ENCODE results near the gene FADS2.

FADS2 gene

DNA sequence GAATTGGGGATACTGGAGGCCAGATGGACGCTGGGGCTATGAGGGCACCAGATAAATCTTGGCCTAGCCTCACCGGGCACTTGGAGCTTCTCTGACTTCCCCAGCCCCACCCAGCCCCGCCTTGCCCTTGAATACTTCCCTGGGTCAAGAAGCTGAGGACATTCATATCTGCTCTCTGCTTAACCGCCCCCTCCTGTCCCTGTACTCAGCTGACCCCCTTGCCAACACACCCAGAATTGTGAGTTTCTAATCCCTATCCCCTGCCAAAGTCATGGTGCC, 41.3 kb downstream of the FADS2 start:
- TF ChIP-seq, protein P1, sequence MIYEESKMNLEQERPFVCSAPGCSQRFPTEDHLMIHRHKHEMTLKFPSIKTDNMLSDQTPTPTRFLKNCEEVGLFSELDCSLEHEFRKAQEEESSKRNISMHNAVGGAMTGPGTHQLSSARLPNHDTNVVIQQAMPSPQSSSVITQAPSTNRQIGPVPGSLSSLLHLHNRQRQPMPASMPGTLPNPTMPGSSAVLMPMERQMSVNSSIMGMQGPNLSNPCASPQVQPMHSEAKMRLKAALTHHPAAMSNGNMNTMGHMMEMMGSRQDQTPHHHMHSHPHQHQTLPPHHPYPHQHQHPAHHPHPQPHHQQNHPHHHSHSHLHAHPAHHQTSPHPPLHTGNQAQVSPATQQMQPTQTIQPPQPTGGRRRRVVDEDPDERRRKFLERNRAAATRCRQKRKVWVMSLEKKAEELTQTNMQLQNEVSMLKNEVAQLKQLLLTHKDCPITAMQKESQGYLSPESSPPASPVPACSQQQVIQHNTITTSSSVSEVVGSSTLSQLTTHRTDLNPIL (CRISPR knock-in tag; IDR thresholded peaks at IDR 0.05; ENCODE audit: low read depth) = no peak
- TF ChIP-seq TOX (CRISPR knock-in tag; IDR thresholded peaks at IDR 0.05; ENCODE audit: borderline replicate concordance) = no peak
- TF ChIP-seq ARNTL (CRISPR knock-in tag; IDR thresholded peaks at IDR 0.05; ENCODE audit: borderline replicate concordance, low read depth) = no peak
- TF ChIP-seq ZFP3 (CRISPR knock-in tag; IDR thresholded peaks at IDR 0.05) = no peak
- TF ChIP-seq ZNF8 (CRISPR knock-in tag; IDR thresholded peaks at IDR 0.05) = no peak
- TF ChIP-seq ZC3H10 (CRISPR knock-in tag; IDR thresholded peaks at IDR 0.05) = no peak
- TF ChIP-seq TSHZ2 (CRISPR knock-in tag; IDR thresholded peaks at IDR 0.05) = no peak
- no peak for TF ChIP-seq GLIS3 (CRISPR knock-in tag; IDR thresholded peaks at IDR 0.05)
- no peak for TF ChIP-seq ISL1 (CRISPR knock-in tag; IDR thresholded peaks at IDR 0.05)
- TF ChIP-seq, protein P2, sequence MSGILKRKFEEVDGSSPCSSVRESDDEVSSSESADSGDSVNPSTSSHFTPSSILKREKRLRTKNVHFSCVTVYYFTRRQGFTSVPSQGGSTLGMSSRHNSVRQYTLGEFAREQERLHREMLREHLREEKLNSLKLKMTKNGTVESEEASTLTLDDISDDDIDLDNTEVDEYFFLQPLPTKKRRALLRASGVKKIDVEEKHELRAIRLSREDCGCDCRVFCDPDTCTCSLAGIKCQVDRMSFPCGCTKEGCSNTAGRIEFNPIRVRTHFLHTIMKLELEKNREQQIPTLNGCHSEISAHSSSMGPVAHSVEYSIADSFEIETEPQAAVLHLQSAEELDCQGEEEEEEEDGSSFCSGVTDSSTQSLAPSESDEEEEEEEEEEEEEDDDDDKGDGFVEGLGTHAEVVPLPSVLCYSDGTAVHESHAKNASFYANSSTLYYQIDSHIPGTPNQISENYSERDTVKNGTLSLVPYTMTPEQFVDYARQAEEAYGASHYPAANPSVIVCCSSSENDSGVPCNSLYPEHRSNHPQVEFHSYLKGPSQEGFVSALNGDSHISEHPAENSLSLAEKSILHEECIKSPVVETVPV (CRISPR knock-in tag; IDR thresholded peaks at IDR 0.05) = no peak

DNA sequence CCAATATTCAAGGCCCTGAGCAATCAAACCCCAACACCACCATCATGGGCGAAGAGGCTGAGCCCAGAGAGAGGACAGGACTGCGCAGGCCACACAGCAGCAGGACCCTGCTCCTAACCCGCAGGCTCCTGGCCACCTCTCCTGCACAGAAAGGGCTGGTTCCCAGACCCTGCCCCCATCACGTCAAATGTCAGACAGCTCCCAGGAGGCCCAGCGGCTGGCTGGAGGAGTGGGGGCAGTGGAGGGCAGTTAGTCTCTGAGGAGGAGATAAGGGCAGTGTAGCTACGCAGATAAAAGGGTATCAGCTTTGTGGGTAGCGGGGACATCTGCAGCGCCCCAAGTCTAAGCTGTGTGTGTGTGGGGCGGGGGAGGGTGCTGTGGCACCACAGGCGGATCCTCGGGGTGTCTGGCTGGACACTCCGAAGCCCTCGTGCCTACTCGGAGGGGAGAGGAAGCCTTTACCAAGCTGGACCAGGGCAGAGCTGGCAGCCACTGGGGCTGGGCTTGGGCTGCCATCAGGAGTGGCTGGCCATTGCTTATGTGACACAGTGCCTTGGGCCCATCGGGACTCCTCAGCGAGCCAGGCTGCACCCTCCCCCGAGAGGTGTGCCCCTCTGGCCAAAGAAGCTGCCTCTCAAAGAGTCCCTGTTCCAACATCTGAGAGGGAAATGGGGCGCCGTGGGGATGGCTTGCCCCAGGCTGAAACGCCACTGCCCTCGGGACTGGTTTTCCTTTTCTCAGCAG, 41.8 kb downstream of the FADS2 start:
- no peak for TF ChIP-seq PPARA (CRISPR knock-in tag; IDR thresholded peaks at IDR 0.05; ENCODE audit: borderline replicate concordance)
- TF ChIP-seq, protein P2 (CRISPR knock-in tag; IDR thresholded peaks at IDR 0.05) = no peak
- no peak for TF ChIP-seq SNAI2 (CRISPR knock-in tag; IDR thresholded peaks at IDR 0.05)
- TF ChIP-seq ZFP30 (CRISPR knock-in tag; IDR thresholded peaks at IDR 0.05) = no peak
- TF ChIP-seq GLIS3 (CRISPR knock-in tag; IDR thresholded peaks at IDR 0.05) = no peak
- no peak for TF ChIP-seq CSDC2 (CRISPR knock-in tag; IDR thresholded peaks at IDR 0.05)
- TF ChIP-seq, protein P1 (CRISPR knock-in tag; IDR thresholded peaks at IDR 0.05; ENCODE audit: low read depth) = no peak
- TF ChIP-seq ARNTL (CRISPR knock-in tag; IDR thresholded peaks at IDR 0.05; ENCODE audit: borderline replicate concordance, low read depth) = no peak
- TF ChIP-seq, protein P3, sequence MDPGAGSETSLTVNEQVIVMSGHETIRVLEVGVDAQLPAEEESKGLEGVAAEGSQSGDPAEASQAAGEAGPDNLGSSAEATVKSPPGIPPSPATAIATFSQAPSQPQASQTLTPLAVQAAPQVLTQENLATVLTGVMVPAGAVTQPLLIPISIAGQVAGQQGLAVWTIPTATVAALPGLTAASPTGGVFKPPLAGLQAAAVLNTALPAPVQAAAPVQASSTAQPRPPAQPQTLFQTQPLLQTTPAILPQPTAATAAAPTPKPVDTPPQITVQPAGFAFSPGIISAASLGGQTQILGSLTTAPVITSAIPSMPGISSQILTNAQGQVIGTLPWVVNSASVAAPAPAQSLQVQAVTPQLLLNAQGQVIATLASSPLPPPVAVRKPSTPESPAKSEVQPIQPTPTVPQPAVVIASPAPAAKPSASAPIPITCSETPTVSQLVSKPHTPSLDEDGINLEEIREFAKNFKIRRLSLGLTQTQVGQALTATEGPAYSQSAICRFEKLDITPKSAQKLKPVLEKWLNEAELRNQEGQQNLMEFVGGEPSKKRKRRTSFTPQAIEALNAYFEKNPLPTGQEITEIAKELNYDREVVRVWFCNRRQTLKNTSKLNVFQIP (CRISPR knock-in tag; IDR thresholded peaks at IDR 0.05; ENCODE audit: borderline replicate concordance, low read depth) = no peak
- TF ChIP-seq BACH2 (CRISPR knock-in tag; IDR thresholded peaks at IDR 0.05; ENCODE audit: borderline replicate concordance) = no peak
- TF ChIP-seq OSR1 (CRISPR knock-in tag; IDR thresholded peaks at IDR 0.05) = no peak
- TF ChIP-seq ISL1 (CRISPR knock-in tag; IDR thresholded peaks at IDR 0.05) = no peak
- no peak for TF ChIP-seq TOX (CRISPR knock-in tag; IDR thresholded peaks at IDR 0.05; ENCODE audit: borderline replicate concordance)
- TF ChIP-seq ZNF565 (CRISPR knock-in tag; conservative IDR thresholded peaks at IDR 0.05; ENCODE audit: low read depth) = no peak
- TF ChIP-seq ZNF70 (CRISPR knock-in tag; IDR thresholded peaks at IDR 0.05) = no peak
- TF ChIP-seq ZNF8 (CRISPR knock-in tag; IDR thresholded peaks at IDR 0.05) = no peak
- ATAC-seq = no peak

More for the DNA sequence above, 41.3 kb downstream of the FADS2 start:
- no peak for ATAC-seq
